C4-2B (cell line): Measurements from ENCODE around the gene IL16.
"Not testable (repeated sequence)": the region's sequence is repeated elsewhere in the genome, so short reads cannot be mapped to it uniquely, and the experiment has no call there.

ENCODE experiments used
- ZFX ChIP-seq: fragments of 450-650 bp; IDR thresholded peaks from 2 replicates; pipeline ENCODE4 v1.6.1; 2017
- TF ChIP-seq, protein P1 (sequence below): fragments of 450-650 bp; conservative IDR thresholded peaks from 2 replicates; pipeline ENCODE4 v1.5.1; 2017; ENCODE audit warnings: mild to moderate bottlenecking

DNA sequence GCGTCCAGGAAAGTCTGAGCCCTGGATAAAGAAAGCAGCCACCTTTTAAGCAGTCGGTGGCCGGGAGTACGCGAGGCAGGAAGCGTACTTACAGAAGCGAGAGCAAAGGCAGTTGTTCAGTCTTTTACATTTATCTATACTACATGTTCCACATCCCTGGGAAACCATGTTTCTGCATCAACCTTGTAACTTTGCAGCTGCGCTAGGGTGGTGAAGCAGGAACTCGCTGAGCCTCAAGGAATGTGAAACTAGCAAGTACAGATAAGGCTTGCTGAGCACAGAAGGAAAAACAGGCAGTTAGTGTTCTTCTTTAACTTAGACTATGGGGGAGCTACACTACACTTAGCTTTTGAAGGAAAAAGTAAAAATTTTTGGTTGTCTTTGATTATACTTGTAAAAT is 134.5 kb downstream of the IL16 start:
- TF ChIP-seq, protein P1, sequence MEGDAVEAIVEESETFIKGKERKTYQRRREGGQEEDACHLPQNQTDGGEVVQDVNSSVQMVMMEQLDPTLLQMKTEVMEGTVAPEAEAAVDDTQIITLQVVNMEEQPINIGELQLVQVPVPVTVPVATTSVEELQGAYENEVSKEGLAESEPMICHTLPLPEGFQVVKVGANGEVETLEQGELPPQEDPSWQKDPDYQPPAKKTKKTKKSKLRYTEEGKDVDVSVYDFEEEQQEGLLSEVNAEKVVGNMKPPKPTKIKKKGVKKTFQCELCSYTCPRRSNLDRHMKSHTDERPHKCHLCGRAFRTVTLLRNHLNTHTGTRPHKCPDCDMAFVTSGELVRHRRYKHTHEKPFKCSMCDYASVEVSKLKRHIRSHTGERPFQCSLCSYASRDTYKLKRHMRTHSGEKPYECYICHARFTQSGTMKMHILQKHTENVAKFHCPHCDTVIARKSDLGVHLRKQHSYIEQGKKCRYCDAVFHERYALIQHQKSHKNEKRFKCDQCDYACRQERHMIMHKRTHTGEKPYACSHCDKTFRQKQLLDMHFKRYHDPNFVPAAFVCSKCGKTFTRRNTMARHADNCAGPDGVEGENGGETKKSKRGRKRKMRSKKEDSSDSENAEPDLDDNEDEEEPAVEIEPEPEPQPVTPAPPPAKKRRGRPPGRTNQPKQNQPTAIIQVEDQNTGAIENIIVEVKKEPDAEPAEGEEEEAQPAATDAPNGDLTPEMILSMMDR, result not testable (repeated sequence)
- not testable (repeated sequence) for TF ChIP-seq ZFX
